DND-41 (cell line): ENCODE data around the gene MROH7.

ENCODE experiments used
- ATAC-seq: fragments of 200-7000 bp; cut with Tn5 transposase; 3 replicates; pipeline ENCODE4 v1.9.1; 2021; ENCODE audit warnings: low read depth; ENCODE audit not compliant: insufficient read depth
- DNase-seq: peaks from one replicate; pipeline ENCODE4 v3.0.0-alpha.2; 2020
- H2AFZ ChIP-seq: 2 replicates; pipeline ENCODE4 v1.6.0; 2012; ENCODE audit warnings: low read depth, low read length
- H3K27ac ChIP-seq: 2 replicates; pipeline ENCODE4 v1.5.1; 2012; ENCODE audit warnings: low read length, inconsistent platforms
- H3K27me3 ChIP-seq: fragments of 200-600 bp; sonication (generic); 2 replicates; pipeline ENCODE4 v1.6.0; 2012; ENCODE audit warnings: low read length, mild to moderate bottlenecking, inconsistent platforms; ENCODE audit not compliant: insufficient read depth, poor library complexity
- H3K36me3 ChIP-seq: 2 replicates; pipeline ENCODE4 v1.5.1; 2012; ENCODE audit warnings: low read length, inconsistent platforms; ENCODE audit not compliant: insufficient read depth
- H3K4me1 ChIP-seq: 2 replicates; pipeline ENCODE4 v1.5.1; 2012; ENCODE audit warnings: mild to moderate bottlenecking, low read length; ENCODE audit not compliant: insufficient read depth
- H3K4me2 ChIP-seq: 2 replicates; pipeline ENCODE4 v1.6.0; 2012; ENCODE audit warnings: mild to moderate bottlenecking, moderate library complexity, low read length, inconsistent platforms; ENCODE audit not compliant: insufficient read depth
- H3K4me3 ChIP-seq, 2 experiments: fragments of 200-600 bp in 1 of 2; shearing (Covaris generic) in 1 of 2; 2 replicates each; pipeline ENCODE4 v1.5.1; 2012 to 2016; ENCODE audit warnings: inconsistent platforms in 2 of 2, low read length in 2 of 2, mild to moderate bottlenecking in 2 of 2, low read depth in 1 of 2, moderate library complexity in 1 of 2
- H3K79me2 ChIP-seq: 2 replicates; pipeline ENCODE4 v1.6.0; 2012; ENCODE audit warnings: low read length, inconsistent platforms; ENCODE audit not compliant: insufficient read depth
- H3K9ac ChIP-seq: 2 replicates; pipeline ENCODE4 v1.6.0; 2012; ENCODE audit warnings: low read depth, mild to moderate bottlenecking, inconsistent platforms, low read length, moderate library complexity
- H3K9me3 ChIP-seq: 2 replicates; pipeline ENCODE4 v1.5.1; 2012; ENCODE audit warnings: low read length, moderate library complexity, mild to moderate bottlenecking, inconsistent platforms; ENCODE audit not compliant: insufficient read depth, severe bottlenecking
- H4K20me1 ChIP-seq: 2 replicates; pipeline ENCODE4 v1.6.0; 2012; ENCODE audit warnings: low read length; ENCODE audit not compliant: insufficient read depth
- CTCF ChIP-seq: IDR thresholded peaks from 2 replicates; pipeline ENCODE4 v1.5.1; 2012; ENCODE audit warnings: borderline replicate concordance, low read length, moderate library complexity, mild to moderate bottlenecking; ENCODE audit not compliant: poor library complexity, severe bottlenecking; ENCODE audit errors: extremely low read depth
- EZH2 ChIP-seq: IDR thresholded peaks from 3 replicates; pipeline ENCODE4 v1.6.1; 2012; ENCODE audit warnings: borderline replicate concordance, low read depth, mild to moderate bottlenecking, moderate library complexity, low read length, inconsistent platforms; ENCODE audit not compliant: severe bottlenecking

MROH7 gene

GRCh38 chr1:54658164-54658913, 16.8 kb downstream of the MROH7 start:
- DNase-seq (no peak), ATAC-seq (no peak)
- no peaks in the 10 kb centered on the region for H3K36me3 ChIP-seq
- no peak overlapping the region for H3K27ac ChIP-seq
- no peak overlapping the region for H3K9ac ChIP-seq
- H3K27me3 ChIP-seq = no peaks in the 10 kb centered on the region
- no peak overlapping the region for H2AFZ ChIP-seq
- peaks cover 4% of the 10 kb centered on the region for H3K9me3 ChIP-seq
- H3K4me1 ChIP-seq = no peaks in the 10 kb centered on the region
- TF ChIP-seq EZH2 (no peak), CTCF (no peak)
- no peak overlapping the region for H3K4me2 ChIP-seq
- H3K79me2 ChIP-seq = no peaks in the 10 kb centered on the region
- H3K4me3 ChIP-seq = no peak overlapping the region
- no peaks in the 10 kb centered on the region for H4K20me1 ChIP-seq

DNA sequence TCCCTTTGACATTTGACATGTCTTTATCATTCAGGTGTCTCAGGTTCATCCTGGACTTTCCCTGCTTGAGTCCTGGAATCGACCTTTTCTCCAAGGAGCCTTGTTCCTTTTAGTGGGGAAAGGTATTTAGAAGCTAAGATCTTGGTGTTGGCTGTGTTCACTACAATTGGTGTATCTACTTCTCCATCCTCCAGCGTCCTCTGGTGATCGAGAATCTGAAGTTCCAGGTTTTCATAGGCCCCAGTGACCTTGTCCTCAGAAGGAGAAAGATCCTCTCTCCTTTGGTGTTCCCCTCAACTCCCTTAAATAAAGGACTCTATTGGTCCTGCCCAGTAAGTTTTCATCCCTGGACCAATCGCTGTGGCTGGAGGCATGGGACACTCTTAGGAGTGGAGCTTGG, 22.1 kb downstream of the MROH7 start:
- no peaks in the 10 kb centered on the region for H3K9me3 ChIP-seq
- H3K4me1 ChIP-seq = no peaks in the 10 kb centered on the region
- no peaks in the 10 kb centered on the region for H4K20me1 ChIP-seq
- no peaks in the 10 kb centered on the region for H3K79me2 ChIP-seq
- ATAC-seq (no peak), DNase-seq (no peak)
- peaks cover 10% of the 10 kb centered on the region for H3K27me3 ChIP-seq
- no peak overlapping the region for H2AFZ ChIP-seq
- no peak overlapping the region for H3K27ac ChIP-seq
- H3K4me3 ChIP-seq = no peak overlapping the region
- no peak overlapping the region for H3K4me2 ChIP-seq
- TF ChIP-seq CTCF (no peak), EZH2 (no peak)
- no peaks in the 10 kb centered on the region for H3K36me3 ChIP-seq
- no peak overlapping the region for H3K9ac ChIP-seq

DNA sequence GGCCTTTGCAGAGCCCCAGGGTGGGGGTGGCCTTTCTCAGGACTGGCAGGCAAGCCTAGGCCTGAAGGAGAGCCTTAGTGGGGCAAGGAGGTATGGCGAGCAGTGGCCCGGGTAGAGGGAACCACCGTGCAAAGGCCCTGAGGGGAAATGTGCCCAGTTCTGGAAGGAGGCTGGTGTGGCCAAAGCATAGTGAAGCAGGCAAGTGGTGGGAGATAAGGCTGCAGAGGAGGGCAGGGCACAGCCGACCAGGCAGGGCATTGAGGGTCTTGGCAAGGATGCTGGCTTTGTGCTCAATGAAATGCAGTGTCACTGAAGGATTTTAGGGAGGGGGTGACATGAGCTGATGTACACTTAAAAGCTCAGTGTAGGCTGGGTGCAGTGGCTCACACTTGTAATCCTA, 22.8 kb downstream of the MROH7 start:
- no peak overlapping the region for H3K4me3 ChIP-seq
- no peaks in the 10 kb centered on the region for H3K79me2 ChIP-seq
- no peak overlapping the region for H3K4me2 ChIP-seq
- H3K9me3 ChIP-seq = no peaks in the 10 kb centered on the region
- H3K27ac ChIP-seq = no peak overlapping the region
- no peak overlapping the region for H3K9ac ChIP-seq
- DNase-seq = no peak
- no peaks in the 10 kb centered on the region for H3K36me3 ChIP-seq
- no peak overlapping the region for H2AFZ ChIP-seq
- no peaks in the 10 kb centered on the region for H4K20me1 ChIP-seq
- ATAC-seq = no peak
- TF ChIP-seq CTCF (no peak), EZH2 (no peak)
- peaks cover 10% of the 10 kb centered on the region for H3K27me3 ChIP-seq
- H3K4me1 ChIP-seq = no peaks in the 10 kb centered on the region

- no peak for DNase-seq
- no peaks in the 10 kb centered on the region for H3K79me2 ChIP-seq
- no peak for TF ChIP-seq EZH2
- TF ChIP-seq CTCF = no peak
- no peak overlapping the region for H2AFZ ChIP-seq
- no peak overlapping the region for H3K9ac ChIP-seq
- no peaks in the 10 kb centered on the region for H3K4me1 ChIP-seq
- no peaks in the 10 kb centered on the region for H3K36me3 ChIP-seq
- H3K4me2 ChIP-seq = no peak overlapping the region
- H4K20me1 ChIP-seq = no peaks in the 10 kb centered on the region
- no peak for ATAC-seq
- H3K9me3 ChIP-seq = no peaks in the 10 kb centered on the region
- no peak overlapping the region for H3K4me3 ChIP-seq
- H3K27me3 ChIP-seq = peaks cover 10% of the 10 kb centered on the region
- H3K27ac ChIP-seq = no peak overlapping the region
Measured at GRCh38 chr1:54665852-54666251, 24.3 kb downstream of the MROH7 start.
